ENCODE measurements around the gene MAST4.

MAST4 gene

GRCh38 chr5:66595756-66596635 is at the start of gene MAST4:
MAST4 (plus strand) TSS chr5:66596393; CDS start chr5:66596656, 263 bp downstream.
- peak; percentile 29 for DNase-seq

GRCh38 chr5:66546541-66546940 is 49.7 kb upstream of the MAST4 start:
- no peak for DNase-seq

GRCh38 chr5:66551338-66551737 is 44.9 kb upstream of the MAST4 start:
- DNase-seq = no peak

DNA sequence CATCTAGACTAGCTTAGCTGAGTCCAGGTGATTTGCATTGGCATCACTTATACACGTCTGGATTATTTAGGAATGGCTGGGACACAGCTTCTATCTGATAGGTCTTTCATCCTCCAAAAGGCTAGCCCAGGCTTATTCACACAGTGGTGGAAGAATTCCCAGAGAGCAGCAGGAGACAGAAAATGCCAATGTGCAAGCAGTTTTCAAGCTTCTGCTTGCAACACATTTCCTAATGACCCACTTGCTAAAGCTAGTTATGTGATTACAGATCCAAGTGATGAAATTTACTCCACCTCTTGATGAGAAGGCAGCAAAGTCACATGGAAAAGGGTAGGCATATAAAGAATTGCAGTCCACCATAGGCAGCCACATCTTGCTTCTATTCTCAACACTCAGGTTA is 44.2 kb upstream of the MAST4 start:
- no peak for DNase-seq

DNA sequence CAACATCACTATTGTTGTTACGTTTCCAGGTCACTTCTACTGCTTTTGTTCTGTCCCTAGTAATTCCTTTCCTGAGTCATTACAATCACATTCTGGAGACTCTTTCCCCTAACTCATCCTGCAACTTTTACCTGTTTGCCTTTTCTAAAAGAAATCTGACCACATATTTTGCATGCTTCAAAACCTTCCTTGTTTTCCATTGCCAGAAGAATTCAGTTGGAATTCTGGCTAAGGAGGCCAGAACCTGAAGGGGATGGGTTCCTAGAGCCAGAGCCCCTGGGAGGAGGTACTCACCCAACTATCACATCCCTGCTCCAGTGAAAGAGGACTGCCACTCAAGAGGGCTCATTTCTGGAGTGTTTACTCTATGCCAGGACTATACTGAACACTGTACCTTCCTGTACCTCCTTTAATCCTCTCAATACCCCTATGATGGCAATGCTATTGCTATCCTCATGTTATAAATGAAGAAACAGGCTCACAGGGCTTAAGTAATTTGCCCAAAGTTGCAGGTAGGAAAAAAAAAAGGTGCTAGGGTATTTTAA is 42.8 kb upstream of the MAST4 start:
- no peak for DNase-seq

DNA sequence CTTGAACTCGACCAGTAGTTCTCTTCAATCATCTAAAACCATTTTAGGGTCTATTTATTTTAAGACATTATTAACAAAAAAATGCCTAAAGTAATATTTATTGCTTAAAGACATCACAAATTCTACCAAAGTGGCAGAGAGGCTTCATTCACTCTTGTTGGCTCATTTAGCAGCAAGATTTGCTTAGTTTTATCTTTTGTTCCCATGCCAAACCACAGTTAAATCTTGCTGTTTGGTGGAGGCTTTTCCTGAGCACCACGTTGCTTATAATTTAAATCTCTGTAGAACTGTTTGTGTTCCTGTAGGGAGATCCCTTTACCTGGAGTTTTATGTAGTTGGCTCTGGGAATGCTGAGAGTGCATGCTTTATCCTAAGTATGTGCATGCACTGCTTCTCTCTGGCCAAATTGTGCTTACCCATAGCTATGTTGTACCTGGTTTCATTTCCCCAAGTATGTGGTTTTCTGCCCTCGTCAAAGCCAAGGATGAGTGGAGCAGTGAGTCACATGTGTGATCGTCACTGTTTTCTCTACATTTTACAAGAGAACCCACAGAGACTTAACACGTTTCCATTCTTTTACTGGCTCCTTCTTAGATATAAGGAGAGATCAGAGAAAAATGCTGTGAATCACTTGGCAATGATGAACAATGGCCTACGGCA is 42.1 kb upstream of the MAST4 start:
- DNase-seq = peak; percentile 0

DNA sequence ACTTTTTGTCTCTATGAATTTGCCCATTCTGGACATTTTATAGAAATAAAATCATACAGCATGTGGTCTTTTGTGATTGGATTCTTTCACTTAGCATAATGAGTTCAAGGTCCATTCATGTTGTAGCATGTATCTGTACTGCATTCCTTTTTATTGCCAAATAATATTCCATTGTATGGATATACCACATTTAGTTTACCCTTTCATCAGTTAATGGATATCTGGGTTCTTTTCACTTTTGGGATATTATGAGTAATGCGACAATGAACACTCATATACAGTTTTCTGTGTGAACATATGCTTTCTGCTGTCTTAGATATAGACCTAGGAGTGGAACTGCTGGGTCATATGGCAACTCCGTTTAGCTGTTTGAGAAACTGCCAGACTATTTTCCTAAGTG is 41.3 kb upstream of the MAST4 start:
- no peak for DNase-seq

GRCh38 chr5:66558560-66558959 is 37.6 kb upstream of the MAST4 start:
- DNase-seq = no peak

DNA sequence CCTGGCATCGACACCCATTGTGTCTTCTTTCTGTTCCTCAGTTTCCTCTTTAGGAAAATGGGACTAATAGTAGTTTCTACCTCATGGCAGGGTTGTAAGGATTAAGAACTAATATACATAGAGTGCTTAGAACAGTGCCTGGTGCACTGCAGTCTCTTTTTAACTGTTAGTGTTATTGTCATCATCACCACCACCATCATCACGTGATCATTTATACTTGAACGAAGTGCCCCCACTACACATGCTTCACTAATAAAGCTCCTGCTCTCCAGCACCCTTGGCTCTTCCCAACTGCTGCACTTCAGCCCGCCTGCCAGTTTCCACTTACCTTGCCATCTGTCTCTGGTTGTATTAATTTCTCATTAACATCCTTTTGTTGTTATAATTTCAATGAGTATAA is 35.8 kb upstream of the MAST4 start:
- no peak for DNase-seq

GRCh38 chr5:66561256-66561990 is 34.8 kb upstream of the MAST4 start:
- no peak for DNase-seq

GRCh38 chr5:66565878-66566277 is 30.3 kb upstream of the MAST4 start:
- DNase-seq = no peak

DNA sequence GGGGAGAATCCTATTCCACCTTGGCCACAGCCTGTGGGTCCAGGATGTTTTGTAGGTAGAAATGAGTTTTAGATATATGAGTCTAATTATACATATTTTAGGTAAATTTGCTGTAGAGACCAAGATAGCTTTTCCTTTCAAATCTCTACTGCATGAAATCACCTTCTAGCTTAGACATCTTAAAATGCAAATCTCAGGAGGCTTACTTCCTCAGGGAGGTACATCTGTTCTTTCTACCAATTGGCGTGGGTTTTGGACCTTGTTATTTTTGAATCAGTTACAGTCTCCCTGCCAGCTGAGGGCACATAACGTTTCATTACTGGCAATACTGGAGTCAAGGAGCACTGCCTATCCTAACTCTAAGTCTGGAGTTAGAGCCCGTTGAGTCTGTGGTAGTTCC is 28.7 kb upstream of the MAST4 start:
- no peak for DNase-seq

DNA sequence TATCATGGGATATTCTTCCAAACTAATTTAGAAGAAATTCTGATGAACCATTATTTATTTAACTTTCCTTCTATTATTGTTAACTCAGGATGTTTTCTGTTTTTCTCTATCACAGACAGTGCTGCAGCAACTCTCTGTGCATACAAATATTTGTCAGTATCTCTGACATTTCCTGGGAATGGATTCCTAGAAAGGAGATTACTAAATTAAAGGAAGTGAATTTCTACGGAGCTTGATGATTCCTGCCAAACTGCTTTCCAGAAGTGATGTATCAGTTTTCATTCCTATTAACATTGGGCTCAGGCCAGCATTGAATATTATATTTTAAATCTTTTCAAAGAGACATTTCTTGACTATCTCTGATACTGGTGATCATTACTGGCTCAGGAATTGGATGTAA is 26.0 kb upstream of the MAST4 start:
- DNase-seq = no peak

GRCh38 chr5:66573733-66574132 is 22.5 kb upstream of the MAST4 start:
- DNase-seq = no peak

GRCh38 chr5:66582499-66583165 is 13.6 kb upstream of the MAST4 start:
- DNase-seq = no peak

GRCh38 chr5:66585291-66585690 is 10.9 kb upstream of the MAST4 start:
- DNase-seq = no peak

DNA sequence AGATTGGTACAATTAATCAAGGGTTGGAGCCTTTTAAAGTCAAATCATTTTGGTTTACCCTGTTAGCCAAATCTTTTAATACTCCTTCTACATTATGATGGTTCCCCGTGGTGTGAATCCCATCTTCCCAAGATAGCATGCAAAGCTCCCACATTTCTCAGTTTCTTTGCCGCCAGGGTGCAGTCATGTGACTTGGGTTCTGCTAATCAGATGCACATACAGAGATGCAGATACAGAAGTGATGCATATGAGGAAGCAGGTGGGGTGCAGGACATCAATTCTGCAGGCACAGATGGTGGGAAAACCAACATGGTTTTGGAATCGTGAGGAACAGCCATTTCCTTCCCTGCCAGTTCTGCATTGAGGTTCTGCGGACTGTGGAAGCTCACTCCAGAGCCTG is 8.4 kb upstream of the MAST4 start:
- no peak for DNase-seq

DNA sequence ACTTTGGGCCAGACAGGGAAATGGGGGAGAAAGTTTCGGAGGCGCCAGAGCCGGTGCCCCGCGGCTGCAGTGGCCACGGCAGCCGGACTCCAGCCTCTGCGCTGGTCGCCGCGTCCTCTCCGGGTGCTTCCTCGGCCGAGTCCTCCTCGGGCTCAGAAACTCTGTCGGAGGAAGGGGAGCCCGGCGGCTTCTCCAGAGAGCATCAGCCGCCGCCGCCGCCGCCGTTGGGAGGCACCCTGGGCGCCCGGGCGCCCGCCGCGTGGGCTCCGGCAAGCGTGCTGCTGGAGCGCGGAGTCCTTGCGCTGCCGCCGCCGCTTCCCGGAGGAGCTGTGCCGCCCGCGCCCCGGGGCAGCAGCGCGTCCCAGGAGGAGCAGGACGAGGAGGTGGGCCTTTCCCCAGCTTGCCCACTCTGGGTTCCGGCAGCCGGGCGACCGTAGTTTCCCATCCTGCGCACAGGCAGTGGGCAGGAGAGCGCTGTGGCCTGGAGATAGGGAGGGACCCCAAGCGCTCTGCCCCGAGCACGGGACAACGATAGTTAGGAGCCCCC is 516 bp downstream of the MAST4 start:
- DNase-seq = no peak

GRCh38 chr5:66597183-66597757 is 1.1 kb downstream of the MAST4 start:
- DNase-seq = no peak

DNA sequence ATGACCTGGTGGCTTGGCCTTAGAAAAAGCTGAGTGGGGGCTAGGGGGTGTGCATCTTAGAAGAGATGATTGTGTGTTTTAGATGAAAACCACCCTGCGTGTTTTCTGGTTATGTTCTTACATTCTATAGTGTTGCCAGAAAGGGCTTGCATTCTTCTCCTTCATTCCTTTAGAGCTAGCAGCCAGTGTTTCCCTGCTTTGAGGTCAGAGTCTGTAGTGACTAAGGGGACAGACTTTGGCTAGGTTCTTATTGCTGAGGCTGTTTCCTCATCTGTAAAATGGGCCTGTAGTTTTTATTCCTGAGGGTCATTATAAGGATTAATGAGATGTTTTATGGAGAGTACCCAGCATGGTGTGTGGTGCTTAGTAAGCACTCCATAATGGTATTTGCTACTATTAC is 6.4 kb downstream of the MAST4 start:
- no peak for DNase-seq

GRCh38 chr5:66603164-66603563 is 7.0 kb downstream of the MAST4 start:
- DNase-seq = no peak

- DNase-seq = no peak
Measured at GRCh38 chr5:66603881-66604280, 7.7 kb downstream of the MAST4 start.

Measured in CD4-positive, alpha-beta T cell treated with Interleukin-17A for 1 hour (primary cell).